Epithelial cell of alveolus of lung (primary cell): ENCODE data around the gene ETV3. TPM values are rescaled to one million over a fixed set of nuclear protein-coding genes. Genes with fewer than 3 reads are reported as not detected.

Source experiments
- total RNA-seq: library from RNA; depleted of rRNA; stranded (reverse); fragments of >200 nt; gene quantifications from 2 replicates; pipeline ENCODE4 v1.2.1, GENCODE V29; 2015

Gene ETV3
- 12.5 and 16.8 TPM in 2 replicates for total RNA-seq

GRCh38 chr1:157138220-157139051 lies at the start of gene ETV3:
ETV3 (minus strand) TSS chr1:157138395; CDS start chr1:157136352, 2,043 bp downstream.

GRCh38 chr1:157099633-157100009 lies 38.6 kb downstream of the ETV3 start, which contains the start of gene ETV3L:
ETV3L (minus strand) TSS chr1:157099808; CDS start chr1:157099523, 285 bp downstream.

Other genes with a start within 250 kb of the ETV3 start
- gene PEAR1, start 244.7 kb downstream of the ETV3 start, total RNA-seq = 14.0 and 15.4 TPM in 2 replicates
- not detected in 2 replicates for gene LRRC71, start 217.8 kb downstream of the ETV3 start, total RNA-seq
- gene ARHGEF11, start 92.7 kb downstream of the ETV3 start, total RNA-seq = 12.2 and 24.7 TPM in 2 replicates
- not detected in 2 replicates for gene ETV3L, start 38.6 kb downstream of the ETV3 start, total RNA-seq